Mucosa of descending colon (tissue), 3 donors: ENCODE data around the gene KCNK7. TPM values are rescaled to one million over a fixed set of nuclear protein-coding genes. Genes with fewer than 3 reads are reported as not detected.

Experiments used
- ATAC-seq: fragments of 200-7000 bp; cut with Tn5 transposase; one replicate; pipeline ENCODE4 v1.9.1; 2020; ENCODE audit warnings: mild to moderate bottlenecking, moderate library complexity
- DNase-seq, 3 donors: peaks; one replicate each; pipeline ENCODE4 v3.0.0-alpha.2; 2020
- H3K36me3 ChIP-seq: fragments of 200-600 bp; one replicate; pipeline ENCODE4 v1.8.0; 2021; ENCODE audit warnings: low read depth, mild to moderate bottlenecking
- H3K4me1 ChIP-seq: fragments of 200-600 bp; one replicate; pipeline ENCODE4 v1.8.0; 2021; ENCODE audit warnings: low read depth, mild to moderate bottlenecking
- H3K4me3 ChIP-seq: fragments of 200-600 bp; one replicate; pipeline ENCODE4 v1.8.0; 2021; ENCODE audit warnings: mild to moderate bottlenecking
- H3K9me3 ChIP-seq: fragments of 200-600 bp; one replicate; pipeline ENCODE4 v1.8.0; 2021; ENCODE audit warnings: mild to moderate bottlenecking
- intact Hi-C, 2 donors: fragments of 100-400 bp; cut with DNase I in 1 of 2; cut with micrococcal nuclease in 1 of 2; formaldehyde crosslinking; loops; one replicate each; pipeline versions ENCODE4 v1.11.0 to v1.11.1; 2022; cut with DNase I, micrococcal nuclease
- total RNA-seq, 3 donors: library from RNA; stranded (reverse); fragmentation: NEBNext Ultra II Directional in 2 of 3; extraction: Animal tissue kit (Norgen Biotek cat#: 25700) in 2 of 3; gene quantifications; one replicate each; pipeline versions ENCODE4 v1.2.1 to v1.2.4, GENCODE V29; 2021 to 2023
- TF ChIP-seq, protein P1 (sequence below): fragments of 200-600 bp; IDR thresholded peaks from one replicate; pipeline ENCODE4 v1.8.0; 2022; ENCODE audit warnings: antibody characterized with exemption, mild to moderate bottlenecking
- donor health status: DM: no; HTN: no; CAD: no; lungs with moderate emphysema.
- donor health status: DM: no; HTN: no; CAD: no.
- donor health status: DM: no; HTN: yes; CAD: no.

Gene KCNK7
- total RNA-seq, 3 donors from 2014 or later: 0.49 to 1.7 (median 1.5) TPM

- no peak for ATAC-seq
- DNase-seq: no peak
- Histone ChIP-seq H3K4me1 (peaks cover 15% of the 10 kb centered on the region), H3K36me3 (no peaks in the 10 kb centered on the region), H3K4me3 (no peak overlapping the region), H3K9me3 (no peaks in the 10 kb centered on the region)
- TF ChIP-seq, protein P1, sequence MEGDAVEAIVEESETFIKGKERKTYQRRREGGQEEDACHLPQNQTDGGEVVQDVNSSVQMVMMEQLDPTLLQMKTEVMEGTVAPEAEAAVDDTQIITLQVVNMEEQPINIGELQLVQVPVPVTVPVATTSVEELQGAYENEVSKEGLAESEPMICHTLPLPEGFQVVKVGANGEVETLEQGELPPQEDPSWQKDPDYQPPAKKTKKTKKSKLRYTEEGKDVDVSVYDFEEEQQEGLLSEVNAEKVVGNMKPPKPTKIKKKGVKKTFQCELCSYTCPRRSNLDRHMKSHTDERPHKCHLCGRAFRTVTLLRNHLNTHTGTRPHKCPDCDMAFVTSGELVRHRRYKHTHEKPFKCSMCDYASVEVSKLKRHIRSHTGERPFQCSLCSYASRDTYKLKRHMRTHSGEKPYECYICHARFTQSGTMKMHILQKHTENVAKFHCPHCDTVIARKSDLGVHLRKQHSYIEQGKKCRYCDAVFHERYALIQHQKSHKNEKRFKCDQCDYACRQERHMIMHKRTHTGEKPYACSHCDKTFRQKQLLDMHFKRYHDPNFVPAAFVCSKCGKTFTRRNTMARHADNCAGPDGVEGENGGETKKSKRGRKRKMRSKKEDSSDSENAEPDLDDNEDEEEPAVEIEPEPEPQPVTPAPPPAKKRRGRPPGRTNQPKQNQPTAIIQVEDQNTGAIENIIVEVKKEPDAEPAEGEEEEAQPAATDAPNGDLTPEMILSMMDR: no peak
- intact Hi-C loops: no loop called here
Observed at GRCh38 chr11:65636108-65637031, 40.8 kb upstream of the KCNK7 start.

DNA sequence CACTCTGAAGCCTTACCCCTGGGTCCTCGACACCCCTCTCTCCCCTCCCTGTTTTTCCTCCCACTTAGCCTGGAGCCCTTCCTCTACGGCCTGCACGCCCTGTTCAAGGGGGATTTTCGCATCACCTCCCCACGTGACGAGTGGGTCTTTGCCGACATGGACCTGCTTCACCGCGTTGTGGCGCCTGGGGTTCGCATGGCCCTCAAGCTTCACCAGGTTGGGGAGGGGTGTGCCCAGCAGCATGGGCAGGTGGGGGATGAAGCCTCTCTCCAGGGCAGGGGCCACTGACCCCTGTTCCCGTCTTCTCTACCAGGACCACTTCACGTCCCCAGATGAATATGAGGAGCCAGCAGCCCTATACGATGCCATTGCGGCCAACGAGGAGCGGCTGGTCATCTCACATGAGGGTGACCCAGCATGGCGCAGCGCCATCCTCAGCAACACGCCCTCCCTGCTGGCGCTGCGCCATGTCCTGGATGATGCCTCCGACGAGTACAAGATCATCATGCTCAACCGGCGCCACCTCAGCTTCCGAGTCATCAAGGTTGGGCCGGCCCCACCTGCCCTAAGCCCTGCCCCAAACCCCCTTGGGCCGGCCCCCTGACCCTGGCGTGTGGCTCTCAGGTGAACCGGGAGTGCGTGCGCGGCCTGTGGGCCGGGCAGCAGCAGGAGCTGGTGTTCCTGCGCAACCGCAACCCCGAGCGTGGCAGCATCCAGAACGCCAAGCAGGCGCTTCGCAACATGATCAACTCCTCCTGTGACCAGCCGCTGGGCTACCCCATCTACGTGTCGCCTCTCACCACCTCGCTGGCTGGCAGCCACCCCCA is 39.5 kb upstream of the KCNK7 start:
- H3K36me3 ChIP-seq: no peaks in the 10 kb centered on the region

GRCh38 chr11:65634440-65634839 is 38.8 kb upstream of the KCNK7 start:
- H3K36me3 ChIP-seq: peaks cover 4% of the 10 kb centered on the region
- TF ChIP-seq, protein P1: no peak
- no peak for DNase-seq
- intact Hi-C loops: no loop called here
- no peak overlapping the region for H3K4me3 ChIP-seq
- H3K9me3 ChIP-seq: no peaks in the 10 kb centered on the region
- no peak for ATAC-seq
- H3K4me1 ChIP-seq: peaks cover 9% of the 10 kb centered on the region

More for the DNA sequence above, 39.5 kb upstream of the KCNK7 start:
- no peak overlapping the region for H3K4me3 ChIP-seq
- no peaks in the 10 kb centered on the region for H3K9me3 ChIP-seq
- DNase-seq (no peak), ATAC-seq (no peak)
- peaks cover 14% of the 10 kb centered on the region for H3K4me1 ChIP-seq
- TF ChIP-seq, protein P1: no peak
- intact Hi-C loops: no loop called here

DNA sequence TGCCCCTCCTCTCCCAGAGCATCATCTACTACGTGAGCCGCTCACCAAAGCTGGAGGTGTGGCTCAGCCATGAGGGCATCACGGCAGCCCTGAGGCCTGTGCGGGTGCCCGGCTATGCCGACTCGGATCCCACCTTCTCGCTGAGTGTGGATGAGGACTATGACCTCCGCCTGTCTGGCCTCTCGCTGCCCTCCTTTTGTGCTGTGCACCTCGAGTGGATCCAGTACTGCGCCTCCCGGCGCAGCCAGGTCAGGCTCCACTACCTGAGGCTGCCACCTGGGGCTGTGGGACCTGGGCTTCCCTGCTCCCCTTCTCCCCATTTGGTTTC is 38.5 kb upstream of the KCNK7 start:
- H3K4me3 ChIP-seq: no peak overlapping the region
- H3K9me3 ChIP-seq: no peaks in the 10 kb centered on the region
- peaks cover 7% of the 10 kb centered on the region for H3K4me1 ChIP-seq
- no peak for ATAC-seq
- DNase-seq: no peak
- H3K36me3 ChIP-seq: peaks cover 7% of the 10 kb centered on the region
- intact Hi-C loops: no loop called here
- TF ChIP-seq, protein P1: no peak

GRCh38 chr11:65633390-65634108 is 37.9 kb upstream of the KCNK7 start:
- intact Hi-C loops: no loop called here
- TF ChIP-seq, protein P1: no peak
- DNase-seq (no peak), ATAC-seq (no peak)
- Histone ChIP-seq H3K36me3 (peaks cover 7% of the 10 kb centered on the region), H3K4me1 (peaks cover 4% of the 10 kb centered on the region), H3K9me3 (no peaks in the 10 kb centered on the region), H3K4me3 (no peak overlapping the region)
